GM18873 (cell line): Measurements from ENCODE around the gene ORAI1.

Experiments used
- ATAC-seq: cut with Tn5 transposase; IDR thresholded peaks from one replicate; pipeline ENCODE4 v1.9.1; 2021; ENCODE audit warnings: mild to moderate bottlenecking, moderate library complexity, moderate number of reproducible peaks; ENCODE audit not compliant: unreplicated experiment, low FRiP score

ORAI1 gene

GRCh38 chr12:121689430-121689829 is 63.1 kb downstream of the ORAI1 start:
- ATAC-seq = no peak
